Heart left ventricle (tissue), 13 donors: ENCODE data around the gene CRADD.

Experiments used
- POLR2A ChIP-seq, 2 donors: fragments of 450-650 bp; IDR thresholded peaks; one replicate each; pipeline ENCODE4 v1.6.1; 2017; ENCODE audit warnings: antibody characterized with exemption in 2 of 2, mild to moderate bottlenecking in 2 of 2, moderate library complexity in 2 of 2
- TF ChIP-seq, protein P1 (sequence below), 12 donors: fragments of 200-600 bp; sonication (generic) in 4 of 12; IDR thresholded peaks; one replicate each; pipeline versions ENCODE4 v1.5.0 to v1.8.0; 2018 to 2022; ENCODE audit warnings: antibody characterized with exemption in 12 of 12, mild to moderate bottlenecking in 5 of 12
- donor health status: ischemic (EF 13 %, LVEDD 7.1; RV severe dilation, severe dysfunction).
- donor health status: DM: no; HTN: yes; CAD: no.
- donor health status: DM: no; HTN: no; CAD: no.
- donor health status: ischemic (EF 25% LVEDD 6.9; RV normal size, moderate dysfunction).
- donor health status: ischemic (EF 25% LVEDD 5.7; RV mildly dilated, moderate dysfunction).
- donor health status: ischemic (EF 35%, LVEDD 5.7; RV mildly dilated, moderate dysfunction).
- donor health status: nonischemic (EF 11% LVEDD 7.7; RV severe dilation, severe dysfunction).
- donor health status: DM: yes; HTN: yes; CAD: no.
- donor health status: PGD.
- donor health status: ischemic (EF 29% LVEDD 5.4; RV normal size, mild dysfunction).
- donor health status: nonischemic (EF 23%, LVEDD 6.1; RV moderate dilation, normal function).

DNA sequence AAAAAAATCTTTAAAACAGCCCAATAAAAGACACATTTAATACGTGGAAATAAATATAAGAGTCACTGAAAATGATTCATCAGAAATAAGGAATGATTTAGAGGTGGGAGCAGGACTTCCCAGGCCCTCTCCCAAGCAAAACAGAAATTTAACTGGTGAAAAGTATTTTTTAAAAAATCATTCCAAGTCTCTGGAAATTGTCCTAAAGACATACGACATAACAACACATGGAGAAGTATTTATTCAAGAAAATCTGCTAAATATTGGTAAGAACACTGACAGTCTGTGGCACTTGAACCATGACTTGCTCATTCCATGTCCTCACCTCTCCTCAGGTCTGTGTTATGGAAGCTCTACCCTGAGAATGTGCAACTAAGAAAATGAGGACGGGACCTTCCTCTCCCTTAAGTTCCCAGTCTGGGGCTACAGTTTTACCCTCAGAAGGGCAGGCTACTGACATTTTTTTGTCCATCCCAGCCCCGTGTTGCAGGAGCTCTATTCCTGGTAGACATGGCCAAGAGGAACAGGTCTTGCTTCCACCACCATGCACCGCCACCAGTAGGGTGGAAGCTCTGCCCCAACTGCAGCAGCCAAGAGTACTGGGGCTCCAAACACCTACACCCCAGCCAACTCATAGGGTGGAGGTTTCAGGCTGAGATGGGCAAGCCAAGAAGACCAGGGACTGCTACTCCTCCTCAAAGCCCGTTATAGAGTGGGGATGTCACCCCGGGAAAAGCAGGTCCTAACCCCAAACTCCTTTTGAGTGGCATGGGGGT is 193.0 kb downstream of the CRADD start:
- TF ChIP-seq, protein P1, sequence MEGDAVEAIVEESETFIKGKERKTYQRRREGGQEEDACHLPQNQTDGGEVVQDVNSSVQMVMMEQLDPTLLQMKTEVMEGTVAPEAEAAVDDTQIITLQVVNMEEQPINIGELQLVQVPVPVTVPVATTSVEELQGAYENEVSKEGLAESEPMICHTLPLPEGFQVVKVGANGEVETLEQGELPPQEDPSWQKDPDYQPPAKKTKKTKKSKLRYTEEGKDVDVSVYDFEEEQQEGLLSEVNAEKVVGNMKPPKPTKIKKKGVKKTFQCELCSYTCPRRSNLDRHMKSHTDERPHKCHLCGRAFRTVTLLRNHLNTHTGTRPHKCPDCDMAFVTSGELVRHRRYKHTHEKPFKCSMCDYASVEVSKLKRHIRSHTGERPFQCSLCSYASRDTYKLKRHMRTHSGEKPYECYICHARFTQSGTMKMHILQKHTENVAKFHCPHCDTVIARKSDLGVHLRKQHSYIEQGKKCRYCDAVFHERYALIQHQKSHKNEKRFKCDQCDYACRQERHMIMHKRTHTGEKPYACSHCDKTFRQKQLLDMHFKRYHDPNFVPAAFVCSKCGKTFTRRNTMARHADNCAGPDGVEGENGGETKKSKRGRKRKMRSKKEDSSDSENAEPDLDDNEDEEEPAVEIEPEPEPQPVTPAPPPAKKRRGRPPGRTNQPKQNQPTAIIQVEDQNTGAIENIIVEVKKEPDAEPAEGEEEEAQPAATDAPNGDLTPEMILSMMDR (IDR thresholded peaks at IDR 0.05) = no peak
- no peak for TF ChIP-seq POLR2A (IDR thresholded peaks at IDR 0.05)
